ENCODE data around the gene MUC6.

MUC6 gene

DNA sequence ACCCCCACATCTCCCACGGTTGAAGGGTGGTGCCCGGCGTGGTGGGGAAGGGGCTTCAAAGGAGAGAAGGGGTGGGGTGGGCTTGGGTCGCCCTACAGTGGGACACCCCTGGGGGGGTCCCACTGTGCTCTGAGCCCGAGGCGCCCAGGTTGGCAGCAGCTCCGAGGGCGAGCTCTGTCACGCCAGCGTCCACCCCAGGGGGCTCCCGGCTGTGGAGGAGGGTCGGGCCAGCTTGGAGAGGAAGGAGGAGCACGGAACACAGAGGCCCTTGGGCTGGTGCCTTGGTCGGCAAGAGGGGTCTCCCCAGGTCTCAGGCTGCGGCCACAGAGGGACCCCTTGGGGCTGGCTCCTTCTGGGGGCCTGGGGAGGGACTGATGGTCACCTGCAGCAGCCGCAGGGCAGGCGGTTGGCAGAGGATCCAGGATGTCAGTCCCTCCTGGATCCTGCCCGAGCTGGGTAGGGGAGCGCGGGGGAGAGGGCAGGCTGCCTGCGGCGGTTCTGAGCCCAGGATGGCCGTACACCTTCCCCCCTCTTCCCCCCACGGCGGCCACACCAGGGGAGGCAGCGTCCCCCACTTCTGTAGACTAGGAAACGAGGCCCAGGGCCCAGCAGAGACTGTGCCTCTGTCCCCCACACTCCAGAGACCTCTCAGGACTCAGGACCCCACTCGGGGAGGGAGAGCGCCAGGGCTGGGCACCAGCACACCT is 788 bp downstream of the MUC6 start:
- H3K4me1 Mint-ChIP-seq = no peaks in the 10 kb centered on the region
- ATAC-seq (no peak), DNase-seq (ENCODE audit: low spot score in 2 of 2) (no peak)
- H3K9me3 Mint-ChIP-seq = no peaks in the 10 kb centered on the region
- H3K4me3 Mint-ChIP-seq = no peak overlapping the region
- H3K36me3 Mint-ChIP-seq = no peaks in the 10 kb centered on the region
- H3K27ac Mint-ChIP-seq = no peak overlapping the region

DNA sequence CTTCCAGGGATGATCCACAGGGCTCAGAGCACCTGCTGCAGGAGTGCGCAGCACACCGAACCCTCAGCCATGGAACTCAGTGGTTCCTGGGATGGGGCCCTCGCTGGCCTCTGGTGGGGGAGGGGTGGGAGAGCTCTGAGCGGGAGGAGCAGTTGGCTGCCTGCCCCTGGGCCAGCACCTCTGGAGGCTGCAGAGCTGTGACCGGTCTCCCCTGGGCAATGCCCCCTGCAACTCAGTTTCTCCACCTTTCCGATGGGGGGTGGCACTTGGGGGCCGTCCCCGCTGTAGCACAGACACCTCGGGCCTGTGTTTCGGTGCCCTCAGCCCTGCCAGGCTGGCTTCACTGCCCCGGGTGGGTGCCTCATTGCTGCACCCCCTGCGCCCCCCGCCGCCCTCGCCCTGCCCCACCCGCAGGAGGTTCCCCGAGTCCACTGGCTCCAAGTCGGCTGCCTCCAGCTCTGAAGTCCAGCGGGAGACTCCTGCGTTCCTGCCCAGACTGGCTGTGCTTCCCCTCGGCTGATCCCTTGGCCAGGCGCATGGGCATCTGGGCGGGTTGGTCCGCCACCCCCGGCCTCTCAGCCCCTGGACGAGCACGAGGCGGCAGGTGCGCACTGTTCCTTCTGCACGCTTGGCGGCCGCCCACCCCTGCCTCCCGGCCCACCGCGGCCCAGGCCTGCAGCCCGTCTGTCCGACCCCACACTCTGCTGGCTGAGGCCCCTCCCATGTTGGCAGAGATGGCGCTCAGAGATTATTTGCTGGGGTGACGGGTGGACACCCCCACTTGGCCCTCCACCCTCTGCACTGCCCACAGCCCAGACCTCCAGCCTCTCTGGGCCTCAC is 1.8 kb downstream of the MUC6 start:
- H3K36me3 Mint-ChIP-seq = no peaks in the 10 kb centered on the region
- H3K9me3 Mint-ChIP-seq = no peaks in the 10 kb centered on the region
- DNase-seq (ENCODE audit: low spot score in 2 of 2) (no peak), ATAC-seq (no peak)
- H3K4me1 Mint-ChIP-seq = no peaks in the 10 kb centered on the region
- no peak overlapping the region for H3K4me3 Mint-ChIP-seq
- H3K27ac Mint-ChIP-seq = no peak overlapping the region

DNA sequence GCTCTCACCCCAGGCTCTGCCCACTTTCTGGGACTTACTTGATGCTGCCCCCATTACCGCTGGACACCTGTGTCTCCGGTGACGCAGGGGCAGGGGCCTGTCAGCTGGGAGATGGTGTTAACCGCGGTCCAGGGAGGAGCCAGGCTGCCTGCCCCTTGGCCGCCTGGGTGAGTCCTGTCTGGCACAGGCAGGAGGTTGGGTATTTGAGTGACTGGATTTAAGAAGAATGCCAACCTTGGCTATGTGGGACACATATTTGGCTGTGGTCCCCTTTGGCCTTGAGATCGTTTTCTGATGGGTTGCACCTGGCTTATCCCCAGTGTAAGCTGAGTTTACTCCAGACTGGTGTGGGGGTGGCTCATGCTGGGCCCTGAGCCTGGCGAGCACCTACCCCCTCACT is 2.5 kb downstream of the MUC6 start:
- Mint-ChIP-seq H3K27ac (no peak overlapping the region), H3K9me3 (no peaks in the 10 kb centered on the region), H3K4me3 (no peak overlapping the region), H3K4me1 (no peaks in the 10 kb centered on the region), H3K36me3 (no peaks in the 10 kb centered on the region)
- no peak for ATAC-seq
- no peak for DNase-seq (ENCODE audit: low spot score in 2 of 2)

DNA sequence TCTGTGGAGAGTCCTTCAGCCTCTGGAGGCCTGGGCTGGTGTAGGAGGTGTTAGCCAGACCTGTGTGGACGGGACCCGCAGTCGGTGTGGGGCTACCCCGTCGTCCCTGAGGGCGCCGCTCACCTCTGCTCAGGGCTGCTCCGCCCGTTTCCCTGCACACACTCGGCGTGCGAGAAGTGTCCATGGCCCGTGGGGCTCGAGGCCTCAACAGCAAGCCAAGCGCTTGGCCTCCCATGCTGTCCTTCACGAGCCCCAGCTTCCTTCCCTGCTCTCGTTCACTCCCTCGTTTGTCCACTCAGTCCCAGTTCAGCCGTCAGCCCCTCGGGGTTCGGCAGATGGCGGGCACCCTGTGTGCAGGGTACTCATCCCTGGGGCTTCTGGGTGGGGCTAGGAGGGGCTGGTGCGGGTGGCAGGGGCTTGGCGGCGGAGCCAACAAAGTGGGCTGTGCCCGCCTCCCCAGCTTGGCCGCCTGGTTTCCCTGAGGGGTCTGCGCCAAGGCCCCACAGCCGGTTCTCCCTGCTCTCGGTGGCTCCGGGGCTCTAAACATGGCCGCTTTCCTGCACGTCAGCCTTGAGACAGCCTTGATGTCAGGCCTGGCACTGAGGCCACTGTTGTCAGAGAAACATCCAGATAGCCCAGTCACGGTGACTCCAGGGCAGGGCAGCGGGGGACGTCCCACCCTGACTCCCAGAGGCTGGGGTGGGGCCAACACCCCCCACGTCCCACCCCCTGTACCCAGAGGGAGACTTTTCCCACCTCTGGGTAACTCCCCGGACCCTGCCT is 3.3 kb downstream of the MUC6 start:
- DNase-seq (ENCODE audit: low spot score in 2 of 2) = no peak
- Mint-ChIP-seq H3K36me3 (no peaks in the 10 kb centered on the region), H3K27ac (no peak overlapping the region), H3K9me3 (no peaks in the 10 kb centered on the region), H3K4me3 (no peak overlapping the region), H3K4me1 (no peaks in the 10 kb centered on the region)
- no peak for ATAC-seq

DNA sequence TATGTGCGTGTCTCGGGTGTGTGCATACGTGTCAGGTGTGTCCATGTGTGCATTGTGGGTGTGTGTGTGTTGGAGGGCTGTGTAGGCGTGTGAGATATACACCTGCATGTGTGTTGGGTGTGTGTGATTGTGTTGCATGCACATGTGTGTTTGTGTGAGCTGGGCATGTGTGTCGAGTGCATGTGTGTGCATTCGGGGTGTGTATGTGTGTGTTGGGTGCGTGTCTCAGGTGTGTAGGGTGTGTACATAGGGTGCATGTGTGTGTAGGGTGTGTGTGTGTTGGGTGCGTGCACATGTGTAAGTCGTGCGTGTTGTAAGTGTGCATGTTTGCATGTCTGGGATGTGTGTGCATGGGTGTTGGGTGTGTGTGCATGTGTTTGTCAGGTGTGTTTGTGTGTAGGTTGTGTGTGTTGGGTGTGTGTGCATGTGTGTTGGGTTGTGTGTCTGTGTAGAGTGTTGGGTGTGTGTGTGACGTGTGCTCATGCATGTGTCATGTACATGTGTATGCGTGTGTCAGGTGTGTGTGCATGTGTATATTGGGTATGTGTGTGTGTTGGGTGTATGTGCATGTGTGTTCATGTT is 4.1 kb downstream of the MUC6 start:
- H3K9me3 Mint-ChIP-seq = no peaks in the 10 kb centered on the region
- ATAC-seq (no peak), DNase-seq (ENCODE audit: low spot score in 2 of 2) (no peak)
- no peak overlapping the region for H3K4me3 Mint-ChIP-seq
- no peak overlapping the region for H3K27ac Mint-ChIP-seq
- H3K36me3 Mint-ChIP-seq = no peaks in the 10 kb centered on the region
- no peaks in the 10 kb centered on the region for H3K4me1 Mint-ChIP-seq

DNA sequence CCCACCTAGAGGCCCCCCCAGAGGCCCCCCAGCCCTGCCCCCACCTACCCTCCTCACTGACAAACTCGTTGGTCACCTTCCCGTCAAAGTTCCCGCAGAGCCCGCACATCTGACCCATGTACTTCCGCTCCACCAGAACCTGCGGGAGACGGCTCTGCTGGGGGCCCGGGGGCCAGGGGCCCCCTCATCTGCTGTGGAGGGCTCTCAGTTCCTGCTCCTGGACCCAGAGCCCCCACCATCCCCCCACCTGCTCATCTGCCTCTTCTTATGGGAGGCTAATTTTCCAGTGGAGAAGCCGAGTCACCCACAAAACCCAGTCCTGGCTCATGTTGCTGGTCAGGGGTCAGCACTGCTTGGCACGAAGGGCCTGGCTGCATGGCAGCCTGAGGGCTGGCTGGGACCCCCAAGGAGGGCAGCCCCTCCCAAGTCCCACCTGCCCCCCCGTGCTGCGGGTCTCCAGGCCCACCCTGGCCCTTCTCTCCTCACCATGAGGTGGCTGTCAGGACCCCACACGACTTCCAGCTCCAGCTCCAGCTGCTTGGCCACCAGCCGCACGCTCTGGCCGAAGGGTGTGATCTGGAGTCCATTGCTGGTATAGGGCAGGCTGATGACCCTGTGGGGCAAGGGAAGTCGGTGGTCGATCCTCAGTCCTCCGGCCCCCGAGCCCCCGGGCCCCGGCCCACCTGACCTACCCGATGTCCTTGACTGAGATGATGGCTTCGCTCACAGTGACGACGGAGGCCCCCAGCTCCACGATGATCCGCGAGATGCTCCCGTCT is 5.2 kb downstream of the MUC6 start:
- Mint-ChIP-seq H3K4me1 (no peaks in the 10 kb centered on the region), H3K4me3 (no peak overlapping the region), H3K27ac (no peak overlapping the region), H3K9me3 (no peaks in the 10 kb centered on the region), H3K36me3 (no peaks in the 10 kb centered on the region)
- DNase-seq (ENCODE audit: low spot score in 2 of 2) = no peak
- ATAC-seq = no peak

DNA sequence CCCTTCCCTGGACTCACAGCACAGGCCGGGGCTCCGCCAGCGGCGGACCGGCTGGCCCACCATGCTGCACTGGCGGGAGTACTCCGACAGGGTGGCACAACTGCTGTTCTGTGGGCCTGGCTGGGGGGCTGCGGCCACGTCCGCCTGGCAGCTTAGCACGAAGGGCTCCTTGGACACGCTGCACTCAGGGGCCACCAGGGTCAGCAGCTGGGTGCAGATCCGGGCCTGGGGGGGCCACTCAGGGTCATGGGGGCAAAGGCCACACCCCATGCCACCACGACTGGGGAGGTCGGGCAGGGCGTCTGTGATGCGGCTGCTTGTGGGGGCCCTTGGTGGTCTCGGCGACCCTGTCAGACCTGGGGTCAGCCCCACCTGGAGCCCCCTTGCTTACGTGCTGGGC is 6.0 kb downstream of the MUC6 start:
- Mint-ChIP-seq H3K4me3 (no peak overlapping the region), H3K27ac (no peak overlapping the region), H3K4me1 (no peaks in the 10 kb centered on the region), H3K9me3 (no peaks in the 10 kb centered on the region), H3K36me3 (no peaks in the 10 kb centered on the region)
- no peak for ATAC-seq
- DNase-seq (ENCODE audit: low spot score in 2 of 2) = no peak

DNA sequence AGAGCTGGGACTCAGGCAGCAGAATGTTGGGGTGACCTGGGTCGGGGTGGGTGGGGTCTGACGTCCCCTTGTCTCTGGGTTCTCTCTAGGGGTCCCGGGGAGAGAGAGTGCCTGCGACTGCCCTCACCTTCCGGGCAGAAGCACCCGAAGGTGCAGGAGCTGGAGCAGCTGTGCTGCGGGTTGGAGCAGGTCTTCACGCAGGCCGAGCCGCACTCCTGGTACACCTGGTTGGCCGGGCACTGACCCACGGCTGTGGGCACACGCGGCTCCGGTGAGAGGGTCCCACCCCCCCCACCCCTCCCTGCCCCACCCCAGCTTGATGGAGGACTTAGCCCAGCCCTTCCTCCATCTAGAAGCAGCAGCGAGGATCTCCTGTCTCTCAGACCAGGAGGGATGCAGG is 6.4 kb downstream of the MUC6 start:
- H3K9me3 Mint-ChIP-seq = no peaks in the 10 kb centered on the region
- DNase-seq (ENCODE audit: low spot score in 2 of 2) (no peak), ATAC-seq (no peak)
- H3K4me3 Mint-ChIP-seq = no peak overlapping the region
- H3K36me3 Mint-ChIP-seq = no peaks in the 10 kb centered on the region
- no peaks in the 10 kb centered on the region for H3K4me1 Mint-ChIP-seq
- no peak overlapping the region for H3K27ac Mint-ChIP-seq

DNA sequence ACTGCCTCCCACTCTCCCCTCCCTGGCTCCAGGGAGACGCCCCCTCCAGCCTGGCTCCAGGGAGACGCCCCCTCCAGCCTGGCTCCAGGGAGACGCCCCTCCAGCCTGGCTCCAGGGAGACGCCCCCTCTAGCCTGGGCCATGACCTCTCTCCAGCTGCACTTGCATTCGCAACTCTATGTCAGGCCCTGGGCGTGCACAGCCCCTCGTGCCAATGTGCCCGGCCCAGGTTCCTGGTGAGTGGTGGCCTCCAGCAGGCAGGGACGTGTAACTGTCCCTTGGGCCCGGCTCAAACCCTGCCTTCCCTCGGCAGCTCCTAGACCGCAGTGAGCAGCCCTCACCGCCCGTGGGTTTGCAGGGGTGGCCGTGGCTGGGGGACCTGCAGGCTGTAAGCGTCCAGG is 6.9 kb downstream of the MUC6 start:
- Mint-ChIP-seq H3K9me3 (no peaks in the 10 kb centered on the region), H3K27ac (no peak overlapping the region)

DNA sequence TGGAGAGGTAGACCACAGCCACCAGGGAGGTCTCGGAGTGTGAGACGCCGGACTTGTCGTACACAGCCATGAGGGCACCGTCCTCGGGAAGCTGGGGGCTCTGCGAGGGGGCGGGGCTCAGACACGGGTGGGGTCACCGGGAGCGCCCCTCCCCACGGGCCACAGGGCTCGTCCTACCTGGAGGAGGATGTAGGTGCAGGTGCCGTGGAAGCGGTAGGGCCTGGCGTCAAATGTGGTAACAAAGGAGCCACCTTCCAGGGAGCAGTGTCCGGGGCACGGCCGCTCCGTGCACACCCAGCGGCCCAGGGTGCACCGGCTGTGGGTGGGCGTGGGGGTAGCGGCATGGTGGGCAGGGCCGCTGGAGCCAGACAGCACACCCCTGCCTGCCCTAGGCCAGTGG is 7.5 kb downstream of the MUC6 start:
- H3K4me1 Mint-ChIP-seq = no peaks in the 10 kb centered on the region

More for the DNA sequence above, 6.9 kb downstream of the MUC6 start:
- no peaks in the 10 kb centered on the region for H3K4me1 Mint-ChIP-seq
- no peaks in the 10 kb centered on the region for H3K36me3 Mint-ChIP-seq
- H3K4me3 Mint-ChIP-seq = no peak overlapping the region
- DNase-seq (ENCODE audit: low spot score in 2 of 2) (no peak), ATAC-seq (no peak)

DNA sequence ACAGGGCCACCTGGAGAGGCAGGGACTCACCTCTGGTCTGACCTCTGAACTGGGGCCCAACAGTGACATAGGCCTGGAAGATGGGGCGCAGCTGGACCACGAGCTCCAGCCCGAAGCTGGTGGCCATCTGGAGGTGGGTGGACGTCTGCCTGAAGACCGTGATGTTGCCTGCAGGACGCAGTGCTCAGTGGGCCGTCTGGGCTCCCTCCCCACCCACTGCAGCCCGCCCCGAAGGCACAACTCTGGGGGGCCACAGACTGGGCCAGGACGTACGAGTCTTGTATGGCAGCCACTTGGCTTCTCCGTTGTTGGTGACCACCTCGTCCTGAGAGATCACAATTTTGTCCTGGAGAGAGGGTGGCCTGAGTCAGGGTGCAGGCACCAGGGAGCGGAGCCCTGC is 7.9 kb downstream of the MUC6 start:
- ATAC-seq (no peak), DNase-seq (ENCODE audit: low spot score in 2 of 2) (no peak)
- no peaks in the 10 kb centered on the region for H3K4me1 Mint-ChIP-seq
- no peak overlapping the region for H3K27ac Mint-ChIP-seq
- no peaks in the 10 kb centered on the region for H3K9me3 Mint-ChIP-seq
- H3K4me3 Mint-ChIP-seq = no peak overlapping the region
- H3K36me3 Mint-ChIP-seq = no peaks in the 10 kb centered on the region

More for the DNA sequence above, 7.5 kb downstream of the MUC6 start:
- Mint-ChIP-seq H3K36me3 (no peaks in the 10 kb centered on the region), H3K27ac (no peak overlapping the region), H3K4me3 (no peak overlapping the region), H3K9me3 (no peaks in the 10 kb centered on the region)
- DNase-seq (ENCODE audit: low spot score in 2 of 2) (no peak), ATAC-seq (no peak)

DNA sequence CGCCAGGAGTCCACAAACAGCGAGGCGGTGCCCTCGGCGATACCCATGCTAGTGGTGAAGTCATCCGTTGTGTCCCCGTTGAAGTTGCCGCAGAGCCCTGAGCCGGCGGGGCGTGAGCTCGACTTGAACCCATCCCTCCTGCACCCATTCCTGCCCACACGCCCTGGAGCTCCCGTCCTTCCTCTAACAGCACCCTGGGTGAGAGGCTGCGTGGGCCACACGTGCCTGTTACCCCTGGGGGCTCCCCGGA is 8.3 kb downstream of the MUC6 start:
- Mint-ChIP-seq H3K4me1 (peaks cover 1% of the 10 kb centered on the region), H3K4me3 (no peak overlapping the region), H3K9me3 (no peaks in the 10 kb centered on the region), H3K27ac (no peak overlapping the region), H3K36me3 (no peaks in the 10 kb centered on the region)
- ATAC-seq (no peak), DNase-seq (ENCODE audit: low spot score in 2 of 2) (no peak)

DNA sequence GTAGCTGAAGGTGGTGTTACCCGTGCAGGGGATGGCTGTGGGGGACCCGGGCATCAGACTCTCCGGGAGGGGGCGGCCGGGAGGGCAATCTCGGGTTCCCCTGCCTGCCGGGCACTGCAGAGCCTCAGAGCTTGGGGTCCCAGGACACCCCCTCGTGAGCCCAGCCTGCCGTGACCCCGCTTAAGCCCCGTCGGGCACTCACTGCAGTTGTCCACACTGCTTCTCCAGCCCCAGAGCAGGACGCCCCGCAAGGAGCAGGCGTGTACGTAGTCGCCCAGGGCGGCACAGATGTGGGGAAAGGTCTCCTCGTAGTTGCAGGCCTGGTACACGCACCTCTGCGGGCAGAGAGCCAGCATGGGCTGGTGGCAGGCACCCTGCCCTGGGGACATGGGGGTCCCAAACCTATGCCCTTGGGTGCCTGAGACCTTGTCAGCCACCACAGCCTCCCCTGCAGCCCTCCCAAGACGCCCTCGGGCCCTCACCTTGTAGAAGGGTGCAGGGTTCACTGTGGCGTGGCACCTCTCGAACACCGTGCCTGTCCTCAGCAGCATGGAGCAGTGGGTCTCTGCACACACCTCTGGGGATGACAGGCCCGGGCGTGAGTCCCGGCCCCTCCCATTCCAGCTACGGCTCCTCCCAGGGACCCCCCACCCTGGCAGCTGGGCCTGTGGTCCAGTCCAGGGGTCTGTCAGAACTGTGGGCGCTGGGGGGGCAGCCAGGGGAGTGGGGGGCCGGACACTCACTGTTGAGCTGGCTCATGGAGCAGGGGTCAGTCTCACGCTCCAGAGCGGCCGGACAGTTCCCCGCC is 8.8 kb downstream of the MUC6 start:
- DNase-seq (ENCODE audit: low spot score in 2 of 2) (no peak), ATAC-seq (no peak)
- H3K4me1 Mint-ChIP-seq = peaks cover 6% of the 10 kb centered on the region
- no peak overlapping the region for H3K4me3 Mint-ChIP-seq
- no peak overlapping the region for H3K27ac Mint-ChIP-seq
- H3K9me3 Mint-ChIP-seq = no peaks in the 10 kb centered on the region
- no peaks in the 10 kb centered on the region for H3K36me3 Mint-ChIP-seq

DNA sequence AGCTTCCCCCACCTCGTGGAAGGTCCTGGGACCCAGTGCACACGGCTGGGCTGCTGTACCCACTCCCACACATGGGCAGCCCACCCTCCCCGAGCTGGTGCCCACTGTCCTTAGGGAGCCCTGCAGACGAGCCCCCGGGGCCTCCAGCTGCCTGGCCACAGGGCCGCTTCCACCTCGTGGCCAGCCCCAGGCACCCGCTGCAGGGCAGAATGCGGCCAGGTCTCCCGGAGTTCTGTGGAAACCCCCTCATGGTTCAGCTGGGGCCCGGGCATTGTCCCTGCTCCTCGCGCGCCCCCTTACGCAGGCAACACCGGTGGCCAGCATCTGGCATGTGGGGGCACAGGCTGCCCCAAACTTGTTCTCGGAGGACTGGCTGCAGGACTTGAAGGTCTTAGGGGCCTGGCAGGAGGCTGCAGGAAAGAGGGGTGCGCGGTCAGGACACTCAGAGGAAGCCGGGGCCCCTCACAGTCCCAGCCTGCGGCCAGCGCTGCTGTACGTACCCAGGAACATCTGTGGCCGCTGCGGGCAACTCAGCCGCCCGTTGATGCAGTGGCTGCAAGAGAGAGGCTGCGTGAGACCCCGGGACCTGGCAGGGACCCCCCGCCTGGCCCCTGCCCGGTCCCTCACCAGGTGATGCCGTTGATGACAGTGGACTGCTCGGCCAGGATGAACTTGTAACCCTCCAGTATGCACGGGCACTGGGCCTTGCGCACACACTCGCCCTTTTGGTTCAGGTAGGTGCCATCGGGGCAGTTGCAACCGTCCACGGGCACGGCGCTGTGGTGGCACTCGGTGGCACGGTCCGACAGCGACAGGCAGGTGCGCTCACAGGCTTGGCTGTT is 9.7 kb downstream of the MUC6 start:
- H3K9me3 Mint-ChIP-seq = no peaks in the 10 kb centered on the region
- H3K4me1 Mint-ChIP-seq = peaks cover 11% of the 10 kb centered on the region
- DNase-seq (ENCODE audit: low spot score in 2 of 2) (no peak), ATAC-seq (no peak)
- H3K4me3 Mint-ChIP-seq = no peak overlapping the region
- H3K36me3 Mint-ChIP-seq = no peaks in the 10 kb centered on the region
- no peak overlapping the region for H3K27ac Mint-ChIP-seq

All from stimulated activated effector memory CD8-positive, alpha-beta T cell treated with anti-CD3 and anti-CD28 coated beads, Interleukin-12 subunit alpha, Interleukin-12 subunit beta, amount 100 ng/mL, for 72 hours (primary cell).